Activated CD4-positive, alpha-beta T cell treated with anti-CD3 and anti-CD28 coated beads, Interleukin-2, amount 50 U/mL, for 4 hours (primary cell): ENCODE measurements around the gene PTGDR2.
A peak's percentile ranks its signal among the peaks of the same experiment; 100 is the strongest.
"Not testable (repeated sequence)": the region's sequence is repeated elsewhere in the genome, so short reads cannot be mapped to it uniquely, and the experiment has no call there.

Experiments
- DNase-seq, 2 experiments: peaks; one replicate each; pipeline ENCODE4 v3.0.0-alpha.2; 2020

PTGDR2 gene

GRCh38 chr11:60841797-60842667 lies 13.7 kb downstream of the PTGDR2 start, which contains the start of gene CCDC86:
CCDC86 (plus strand) TSS chr11:60842113; CDS start chr11:60842125, 12 bp downstream.
- peak; percentile 98 to 99 for DNase-seq

GRCh38 chr11:60840470-60841430 lies 15.0 kb downstream of the PTGDR2 start:
- no peak for DNase-seq

- DNase-seq = no peak
Observed at GRCh38 chr11:60838132-60838531, 17.6 kb downstream of the PTGDR2 start.

GRCh38 chr11:60836866-60837515 lies 18.8 kb downstream of the PTGDR2 start:
- DNase-seq = no peak

- no peak for DNase-seq
Observed at GRCh38 chr11:60835534-60835846, 20.3 kb downstream of the PTGDR2 start.

- no peak for DNase-seq
Observed at GRCh38 chr11:60834742-60835533, 20.8 kb downstream of the PTGDR2 start.

- DNase-seq = no peak
Observed at GRCh38 chr11:60831501-60832079, 24.2 kb downstream of the PTGDR2 start.

- peak; percentile 78 to 79 for DNase-seq
Observed at GRCh38 chr11:60831143-60831500, 24.6 kb downstream of the PTGDR2 start.

GRCh38 chr11:60830478-60831142 lies 25.1 kb downstream of the PTGDR2 start:
- no peak for DNase-seq

GRCh38 chr11:60825790-60826189 lies 30.0 kb downstream of the PTGDR2 start:
- no peak for DNase-seq

GRCh38 chr11:60825118-60825517 lies 30.6 kb downstream of the PTGDR2 start:
- no peak for DNase-seq

GRCh38 chr11:60823745-60824306 lies 31.9 kb downstream of the PTGDR2 start:
- DNase-seq = not testable (repeated sequence)

- DNase-seq = no peak
Observed at GRCh38 chr11:60821827-60822599, 33.7 kb downstream of the PTGDR2 start.

GRCh38 chr11:60818057-60818456 lies 37.7 kb downstream of the PTGDR2 start:
- DNase-seq = no peak

- no peak for DNase-seq
Observed at GRCh38 chr11:60816590-60817157, 39.1 kb downstream of the PTGDR2 start.

GRCh38 chr11:60814112-60814511 lies 41.6 kb downstream of the PTGDR2 start:
- DNase-seq = no peak

- no peak for DNase-seq
Observed at GRCh38 chr11:60813324-60813723, 42.4 kb downstream of the PTGDR2 start.

GRCh38 chr11:60810569-60810968 lies 45.2 kb downstream of the PTGDR2 start:
- DNase-seq = no peak

GRCh38 chr11:60810151-60810550 lies 45.6 kb downstream of the PTGDR2 start:
- no peak for DNase-seq

- no peak for DNase-seq
Observed at GRCh38 chr11:60809691-60810090, 46.1 kb downstream of the PTGDR2 start.
